Neural cell (in vitro differentiated cells): Measurements from ENCODE around the gene VOPP1.

ENCODE experiments used
- EP300 ChIP-seq: fragments of 450-650 bp; conservative IDR thresholded peaks from 2 replicates; pipeline ENCODE4 v1.6.1; 2014; ENCODE audit warnings: antibody characterized with exemption, mild to moderate bottlenecking, moderate library complexity; ENCODE audit not compliant: poor library complexity, severe bottlenecking
- EZH2 ChIP-seq: fragments of 200-600, 300-800 bp; shearing (Covaris generic), sonication (generic); IDR thresholded peaks from 2 replicates; pipeline ENCODE4 v1.6.1; 2014; ENCODE audit warnings: antibody characterized with exemption, low read length, borderline replicate concordance, mild to moderate bottlenecking; ENCODE audit not compliant: insufficient read depth, poor library complexity, severe bottlenecking
- TAF1 ChIP-seq: IDR thresholded peaks from 2 replicates; pipeline ENCODE4 v1.6.1; 2012; ENCODE audit warnings: low read depth
- TF ChIP-seq, protein P1 (sequence below): fragments of 450-650 bp; IDR thresholded peaks from 2 replicates; pipeline ENCODE4 v1.5.1; 2014; ENCODE audit warnings: antibody characterized with exemption, mild to moderate bottlenecking, moderate library complexity; ENCODE audit not compliant: poor library complexity, severe bottlenecking

DNA sequence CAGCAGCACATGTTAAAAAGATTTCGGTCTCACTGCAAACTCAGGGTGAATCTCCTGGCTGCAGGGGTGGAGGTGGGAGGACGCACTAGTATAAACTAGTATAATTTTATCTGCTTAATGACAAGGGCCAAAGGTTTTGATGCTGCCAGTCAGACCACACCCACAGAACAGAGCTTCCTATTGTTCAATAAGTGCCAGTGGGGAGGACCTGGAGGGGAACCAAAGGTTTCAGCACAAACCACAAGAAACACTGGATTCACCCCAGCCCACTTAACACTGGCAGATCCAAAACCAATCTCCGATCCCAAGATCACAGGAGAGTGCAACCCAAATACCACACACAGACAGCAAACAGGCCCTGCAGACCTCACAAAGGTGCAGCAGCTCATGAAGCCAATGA is 6.6 kb downstream of the VOPP1 start:
- TF ChIP-seq, protein P1, sequence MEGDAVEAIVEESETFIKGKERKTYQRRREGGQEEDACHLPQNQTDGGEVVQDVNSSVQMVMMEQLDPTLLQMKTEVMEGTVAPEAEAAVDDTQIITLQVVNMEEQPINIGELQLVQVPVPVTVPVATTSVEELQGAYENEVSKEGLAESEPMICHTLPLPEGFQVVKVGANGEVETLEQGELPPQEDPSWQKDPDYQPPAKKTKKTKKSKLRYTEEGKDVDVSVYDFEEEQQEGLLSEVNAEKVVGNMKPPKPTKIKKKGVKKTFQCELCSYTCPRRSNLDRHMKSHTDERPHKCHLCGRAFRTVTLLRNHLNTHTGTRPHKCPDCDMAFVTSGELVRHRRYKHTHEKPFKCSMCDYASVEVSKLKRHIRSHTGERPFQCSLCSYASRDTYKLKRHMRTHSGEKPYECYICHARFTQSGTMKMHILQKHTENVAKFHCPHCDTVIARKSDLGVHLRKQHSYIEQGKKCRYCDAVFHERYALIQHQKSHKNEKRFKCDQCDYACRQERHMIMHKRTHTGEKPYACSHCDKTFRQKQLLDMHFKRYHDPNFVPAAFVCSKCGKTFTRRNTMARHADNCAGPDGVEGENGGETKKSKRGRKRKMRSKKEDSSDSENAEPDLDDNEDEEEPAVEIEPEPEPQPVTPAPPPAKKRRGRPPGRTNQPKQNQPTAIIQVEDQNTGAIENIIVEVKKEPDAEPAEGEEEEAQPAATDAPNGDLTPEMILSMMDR, result no peak
- TF ChIP-seq EP300 (no peak), TAF1 (no peak), EZH2 (no peak)
